Measurements from ENCODE around the gene GABBR2. TPM values are rescaled to one million over a fixed set of nuclear protein-coding genes. Genes with fewer than 3 reads are reported as not detected.

GABBR2 gene
- total RNA-seq, 1 donor from 2014 or later = not detected

- FAIRE-seq = no peak
- TF ChIP-seq CTCF (IDR thresholded peaks at IDR 0.05; ENCODE audit: insufficient read depth, low read length, severe bottlenecking) = no peak
- Histone ChIP-seq H3K36me3 (ENCODE audit: control insufficient read depth, insufficient read depth, low read length) (no peaks in the 10 kb centered on the region), H3K27me3 (ENCODE audit: control insufficient read depth, insufficient read depth, low read length) (peaks cover 6% of the 10 kb centered on the region), H3K4me3 (ENCODE audit: low read depth, low read length) (no peak overlapping the region)
- DNase-seq (ENCODE audit: low read depth) = no peak
Measured at GRCh38 chr9:98632839-98633238, 75.9 kb downstream of the GABBR2 start.

- Histone ChIP-seq H3K36me3 (ENCODE audit: control insufficient read depth, insufficient read depth, low read length) (no peaks in the 10 kb centered on the region), H3K4me3 (ENCODE audit: low read depth, low read length) (no peak overlapping the region), H3K27me3 (ENCODE audit: control insufficient read depth, insufficient read depth, low read length) (peaks cover 6% of the 10 kb centered on the region)
- no peak for TF ChIP-seq CTCF (IDR thresholded peaks at IDR 0.05; ENCODE audit: insufficient read depth, low read length, severe bottlenecking)
- FAIRE-seq (no peak), DNase-seq (ENCODE audit: low read depth) (peak; percentile 11)
Measured at GRCh38 chr9:98627296-98627695, 81.4 kb downstream of the GABBR2 start.

GRCh38 chr9:98625728-98626127, 83.0 kb downstream of the GABBR2 start:
- no peak overlapping the region for H3K4me3 ChIP-seq (ENCODE audit: low read depth, low read length)
- no peak for DNase-seq (ENCODE audit: low read depth)
- H3K36me3 ChIP-seq (ENCODE audit: control insufficient read depth, insufficient read depth, low read length) = no peaks in the 10 kb centered on the region
- peaks cover 6% of the 10 kb centered on the region for H3K27me3 ChIP-seq (ENCODE audit: control insufficient read depth, insufficient read depth, low read length)
- no peak for FAIRE-seq
- no peak for TF ChIP-seq CTCF (IDR thresholded peaks at IDR 0.05; ENCODE audit: insufficient read depth, low read length, severe bottlenecking)

- Histone ChIP-seq H3K27me3 (ENCODE audit: control insufficient read depth, insufficient read depth, low read length) (peaks cover 7% of the 10 kb centered on the region), H3K4me3 (ENCODE audit: low read depth, low read length) (no peak overlapping the region), H3K36me3 (ENCODE audit: control insufficient read depth, insufficient read depth, low read length) (no peaks in the 10 kb centered on the region)
- TF ChIP-seq CTCF (IDR thresholded peaks at IDR 0.05; ENCODE audit: insufficient read depth, low read length, severe bottlenecking) = no peak
- no peak for FAIRE-seq
- no peak for DNase-seq (ENCODE audit: low read depth)
Measured at GRCh38 chr9:98619788-98620187, 88.9 kb downstream of the GABBR2 start.

DNA sequence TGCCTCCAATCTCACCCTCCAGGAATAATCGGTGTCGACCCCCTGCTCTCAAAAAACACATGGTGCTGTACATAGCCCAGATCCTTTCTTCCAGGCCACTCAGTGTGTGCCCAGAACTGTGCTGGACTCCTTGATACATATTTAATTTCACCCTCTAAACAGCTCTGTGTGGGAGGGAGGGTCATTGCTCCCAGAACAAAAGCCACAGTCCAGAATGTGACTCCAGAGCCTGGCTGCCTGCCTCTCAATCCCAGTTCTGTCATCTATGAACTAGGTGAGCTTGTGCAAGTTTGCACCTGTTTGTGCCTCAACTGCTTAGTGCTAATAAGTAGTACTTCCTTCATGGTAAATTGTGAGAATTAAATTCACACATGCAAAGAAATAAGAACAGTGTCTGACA, 93.1 kb downstream of the GABBR2 start:
- DNase-seq (ENCODE audit: low read depth) = no peak
- TF ChIP-seq CTCF (IDR thresholded peaks at IDR 0.05; ENCODE audit: insufficient read depth, low read length, severe bottlenecking) = no peak
- no peak for FAIRE-seq
- H3K27me3 ChIP-seq (ENCODE audit: control insufficient read depth, insufficient read depth, low read length) = peaks cover 7% of the 10 kb centered on the region
- no peaks in the 10 kb centered on the region for H3K36me3 ChIP-seq (ENCODE audit: control insufficient read depth, insufficient read depth, low read length)
- no peak overlapping the region for H3K4me3 ChIP-seq (ENCODE audit: low read depth, low read length)

GRCh38 chr9:98614941-98615340, 93.8 kb downstream of the GABBR2 start:
- no peak for FAIRE-seq
- no peak overlapping the region for H3K4me3 ChIP-seq (ENCODE audit: low read depth, low read length)
- no peaks in the 10 kb centered on the region for H3K36me3 ChIP-seq (ENCODE audit: control insufficient read depth, insufficient read depth, low read length)
- DNase-seq (ENCODE audit: low read depth) = no peak
- TF ChIP-seq CTCF (IDR thresholded peaks at IDR 0.05; ENCODE audit: insufficient read depth, low read length, severe bottlenecking) = no peak
- peaks cover 5% of the 10 kb centered on the region for H3K27me3 ChIP-seq (ENCODE audit: control insufficient read depth, insufficient read depth, low read length)

Data from bronchial epithelial cell (primary cell).